H54 (cell line): ENCODE data around the gene JMJD6.
A peak's percentile ranks its signal among the peaks of the same experiment; 100 is the strongest.

Experiments
- DNase-seq: peaks from one replicate; pipeline ENCODE4 v3.0.0; 2011; ENCODE audit warnings: low spot score, mixed read lengths; ENCODE audit not compliant: insufficient read length
- FAIRE-seq: peaks from 3 replicates; lab custom pipeline; 2011; peaks lifted over from hg19 to GRCh38; lab: Jason Lieb, UNC
- POLR2A ChIP-seq: IDR thresholded peaks from 2 replicates; pipeline ENCODE4 v1.6.1; 2011; ENCODE audit warnings: low read depth, mild to moderate bottlenecking, low read length

Gene JMJD6

DNA sequence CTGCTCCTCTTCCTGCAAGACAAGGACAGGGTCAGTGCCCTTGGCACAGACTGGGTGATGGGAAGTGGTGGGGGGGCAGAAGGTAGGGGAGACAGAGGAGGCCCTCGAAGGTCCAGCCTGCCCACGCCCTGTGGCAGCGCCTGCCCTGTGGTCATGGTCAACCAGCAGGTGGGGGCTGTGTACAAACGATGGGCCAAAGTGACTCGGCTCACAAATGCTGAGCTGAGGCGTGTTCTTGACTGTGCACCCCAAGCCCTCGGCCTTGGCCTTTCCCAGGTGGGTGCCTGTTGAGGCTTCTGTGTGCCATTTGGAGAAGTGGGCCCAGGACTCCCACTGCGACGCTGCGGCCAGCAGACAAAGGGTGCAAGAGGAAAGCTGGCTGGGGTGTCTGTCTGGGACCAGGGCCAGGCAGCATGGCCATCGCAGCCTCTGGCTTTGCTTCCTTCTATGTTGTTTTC is 38.2 kb downstream of the JMJD6 start:
- peak; percentile 42 for DNase-seq
- FAIRE-seq: no peak

DNA sequence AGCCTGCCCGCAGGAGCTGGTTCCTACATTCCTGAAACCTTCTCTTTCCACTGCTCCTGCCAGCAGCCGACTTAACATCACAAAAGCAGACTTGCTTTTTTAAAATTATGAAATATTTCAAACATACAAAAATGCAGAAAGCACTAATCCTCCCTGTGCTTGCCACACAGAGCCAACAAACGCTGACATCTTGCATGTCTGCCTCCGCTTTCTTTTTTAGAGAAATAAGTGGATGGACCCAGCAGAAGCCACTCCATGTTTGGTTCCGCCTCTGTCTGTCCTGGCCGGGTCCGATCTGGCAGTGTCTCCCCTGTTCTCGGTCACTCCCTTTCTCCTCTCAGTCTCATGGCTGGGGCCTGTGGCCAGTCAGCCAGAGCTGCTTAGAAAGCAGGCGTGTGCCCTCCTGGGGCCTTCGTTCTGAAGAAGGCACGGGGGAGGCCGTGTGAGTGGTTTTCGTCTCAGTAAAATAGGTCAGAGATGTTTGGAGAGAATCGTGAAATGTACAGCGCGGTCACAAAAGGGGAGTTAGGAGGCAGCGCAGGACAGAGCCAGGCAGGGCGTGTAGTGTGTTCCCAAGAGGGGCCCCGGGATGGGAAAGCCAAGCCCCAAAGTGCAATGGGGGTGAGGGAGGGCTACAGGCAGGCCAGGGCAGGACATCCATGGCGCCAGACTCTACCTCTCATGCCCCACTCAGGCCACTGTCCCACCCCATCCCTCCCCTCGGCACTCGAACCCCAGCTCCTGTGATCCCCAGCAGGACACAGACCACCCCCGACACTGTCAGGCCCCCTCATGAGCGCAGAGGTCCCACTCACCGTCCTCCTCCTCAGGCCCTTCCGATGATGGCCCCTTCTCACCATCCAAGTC is 38.9 kb downstream of the JMJD6 start:
- DNase-seq: no peak
- TF ChIP-seq POLR2A: no peak
- no peak for FAIRE-seq

More for the DNA sequence above, 38.2 kb downstream of the JMJD6 start:
- TF ChIP-seq POLR2A: no peak

DNA sequence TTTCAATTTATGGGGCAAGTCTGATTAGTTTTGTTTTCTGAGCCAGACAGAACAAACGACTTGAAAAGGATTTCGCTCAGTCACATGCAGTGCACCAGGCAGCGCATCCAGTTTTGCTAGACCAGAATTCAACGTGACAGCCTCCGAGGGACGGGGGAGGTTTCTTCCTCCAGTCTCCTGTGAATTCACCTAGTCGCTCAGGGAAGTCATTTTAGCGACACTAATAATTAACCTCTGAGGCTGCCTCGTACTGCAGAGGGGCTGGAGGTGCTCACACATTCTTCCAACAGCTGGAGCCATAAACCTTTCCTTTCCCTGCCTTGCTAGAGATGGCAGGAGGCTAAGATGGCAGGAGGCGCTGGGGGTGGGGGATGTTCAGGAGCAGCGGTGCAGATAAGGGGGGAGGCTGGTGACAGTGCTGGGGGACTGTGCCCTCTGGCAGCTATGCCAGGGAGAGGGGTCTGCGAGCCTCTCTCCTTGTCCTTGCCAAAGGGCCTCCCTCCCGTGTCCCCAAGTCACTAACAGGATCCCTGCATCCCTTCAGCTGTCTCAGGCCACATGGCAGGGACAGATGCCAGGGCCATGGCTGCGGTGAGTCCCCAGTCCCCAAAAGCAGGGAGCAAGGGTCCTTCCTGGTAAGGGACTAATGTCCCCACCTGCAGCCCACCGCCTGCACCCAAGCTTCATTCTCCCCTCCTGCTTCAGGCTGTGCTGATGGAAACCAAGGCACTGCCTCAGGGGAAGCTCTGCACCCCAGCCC is 39.7 kb downstream of the JMJD6 start:
- FAIRE-seq (no peak), DNase-seq (no peak)
- no peak for TF ChIP-seq POLR2A

DNA sequence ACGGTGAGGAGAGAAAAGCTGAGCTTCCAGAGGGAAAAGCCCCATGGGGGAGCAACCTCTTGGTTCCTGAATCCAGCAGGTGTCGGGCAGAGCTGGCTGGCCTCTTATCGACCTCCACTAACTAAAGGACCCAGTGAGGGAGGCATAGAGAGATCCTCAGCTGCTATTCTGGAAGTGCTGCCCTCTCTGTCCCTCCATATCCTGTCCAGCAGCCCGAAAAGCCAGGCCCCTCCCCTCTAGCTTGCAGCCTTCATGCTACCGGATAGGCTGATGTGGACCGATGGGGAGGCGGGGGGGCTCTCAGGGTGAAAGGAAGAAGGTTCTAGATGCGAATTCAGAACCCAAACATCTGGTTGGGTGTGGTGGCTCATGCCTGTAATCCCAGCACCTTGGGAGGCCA is 40.6 kb downstream of the JMJD6 start:
- FAIRE-seq (no peak), DNase-seq (no peak)
- no peak for TF ChIP-seq POLR2A

DNA sequence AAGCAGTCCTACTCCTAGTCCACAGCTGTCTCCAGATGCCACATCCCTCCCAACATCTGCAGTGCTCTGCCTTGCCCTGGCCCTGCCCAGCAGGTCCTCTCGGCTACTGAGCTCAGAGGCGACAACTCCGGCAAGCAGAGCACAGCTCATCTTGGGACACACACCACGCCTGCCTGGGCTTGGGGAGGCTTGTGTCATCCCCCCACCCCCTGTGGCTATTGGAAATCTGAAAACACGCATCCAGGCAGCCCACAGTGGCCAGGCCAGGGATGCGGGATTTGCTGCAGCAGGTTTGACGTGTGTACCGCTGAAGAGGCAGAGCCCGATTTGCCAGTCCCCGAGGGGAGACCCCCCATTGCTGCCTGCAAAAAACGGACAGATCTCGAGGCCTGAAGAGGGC is 41.0 kb downstream of the JMJD6 start:
- DNase-seq (no peak), FAIRE-seq (no peak)
- TF ChIP-seq POLR2A: no peak

DNA sequence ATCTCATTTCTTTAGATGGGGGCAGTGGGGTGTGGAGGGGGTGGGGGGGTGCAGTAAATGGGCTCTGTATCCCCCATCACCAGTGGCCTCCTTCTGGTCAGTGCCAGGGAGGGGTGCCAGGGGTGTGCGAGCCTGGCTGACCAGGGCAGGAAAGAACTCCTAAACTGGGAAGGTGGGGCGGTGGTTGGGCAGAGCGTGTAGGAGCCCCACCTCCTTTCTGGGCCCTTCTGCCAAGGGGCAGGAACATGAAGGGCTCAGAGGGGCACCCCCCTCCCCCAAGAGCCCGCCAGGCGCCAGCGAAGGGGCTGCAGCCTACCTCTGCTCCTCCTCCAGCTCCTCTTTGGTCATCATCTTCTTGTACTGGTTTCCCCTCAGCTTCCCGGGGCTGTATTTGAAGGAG is 41.6 kb downstream of the JMJD6 start:
- FAIRE-seq (no peak), DNase-seq (no peak)
- no peak for TF ChIP-seq POLR2A

DNA sequence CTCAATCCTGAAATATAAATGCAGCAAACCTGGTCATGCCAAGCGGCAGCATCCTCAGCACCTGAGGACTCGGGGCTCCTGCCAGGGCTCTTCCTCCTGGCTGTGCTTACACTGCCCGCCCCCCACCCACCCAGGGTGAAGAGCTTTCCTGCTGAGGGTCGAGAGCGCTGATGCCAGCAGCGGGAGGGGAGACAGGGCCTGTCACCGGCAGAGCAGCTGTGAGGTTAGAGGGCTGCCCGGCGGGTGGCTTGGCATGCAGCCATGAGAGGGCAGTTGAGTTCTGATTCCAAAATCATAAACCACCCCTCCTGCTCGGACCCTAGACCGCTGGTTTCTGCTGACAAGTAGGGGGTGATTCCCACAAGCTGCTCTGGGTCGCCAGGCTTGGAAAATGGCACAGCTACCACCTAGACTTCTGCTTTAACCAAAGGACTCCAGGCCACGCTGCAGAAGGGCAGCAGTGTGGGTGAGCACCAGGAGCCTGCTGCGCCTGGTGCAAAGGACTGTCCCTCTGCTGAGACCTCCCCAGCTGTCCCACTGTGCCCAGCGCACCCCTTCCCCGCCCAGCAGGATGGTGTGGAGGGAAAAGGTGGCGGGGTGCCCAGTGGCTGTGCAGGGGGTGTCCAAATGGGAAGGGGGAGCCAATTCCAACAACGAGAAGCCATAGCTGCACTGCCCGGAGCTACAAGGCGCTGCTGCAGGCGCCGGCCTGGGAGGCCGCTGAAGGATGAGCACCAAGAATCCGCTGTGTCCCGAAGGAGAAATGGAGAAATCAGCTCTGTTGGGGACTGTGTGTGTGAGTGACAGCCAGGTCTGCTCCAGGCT is 42.3 kb downstream of the JMJD6 start:
- FAIRE-seq: no peak
- no peak for DNase-seq
- no peak for TF ChIP-seq POLR2A

DNA sequence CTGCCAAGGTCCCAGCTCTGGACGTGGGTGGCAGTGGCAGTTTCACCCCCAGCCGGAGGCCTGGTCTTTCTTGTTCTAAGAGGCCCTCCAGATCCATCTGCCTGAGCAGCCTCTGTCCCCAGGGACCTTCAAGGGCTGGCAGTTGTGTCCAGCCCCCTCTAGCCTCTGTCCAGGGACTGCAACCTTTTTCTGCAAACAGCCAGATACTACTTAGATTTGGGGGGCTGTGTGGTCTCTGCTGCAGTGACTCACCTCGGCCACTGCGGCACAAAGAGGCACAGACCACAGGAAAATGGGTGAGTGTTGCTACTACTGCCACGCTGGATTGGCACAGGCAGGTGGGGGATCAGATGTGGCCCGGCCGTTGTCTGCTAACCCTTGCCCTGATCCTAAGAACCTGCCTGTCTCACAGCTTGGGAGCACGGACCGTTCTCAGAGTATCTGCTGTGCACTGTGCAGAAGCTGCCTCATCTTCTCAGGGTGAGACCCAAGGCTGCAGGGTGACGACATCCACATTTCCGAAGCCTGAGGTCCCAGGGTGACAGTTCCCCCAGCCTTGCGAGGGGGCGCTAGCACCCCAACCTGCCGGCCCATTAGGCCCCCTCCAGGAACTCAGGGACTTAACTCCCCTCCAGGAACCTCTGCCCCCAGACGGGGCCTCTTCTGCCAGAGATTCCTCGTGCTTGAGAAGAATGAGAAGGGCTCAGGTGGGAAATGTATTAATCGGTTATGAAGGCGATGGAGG is 43.2 kb downstream of the JMJD6 start:
- no peak for DNase-seq
- no peak for TF ChIP-seq POLR2A
- FAIRE-seq: no peak

DNA sequence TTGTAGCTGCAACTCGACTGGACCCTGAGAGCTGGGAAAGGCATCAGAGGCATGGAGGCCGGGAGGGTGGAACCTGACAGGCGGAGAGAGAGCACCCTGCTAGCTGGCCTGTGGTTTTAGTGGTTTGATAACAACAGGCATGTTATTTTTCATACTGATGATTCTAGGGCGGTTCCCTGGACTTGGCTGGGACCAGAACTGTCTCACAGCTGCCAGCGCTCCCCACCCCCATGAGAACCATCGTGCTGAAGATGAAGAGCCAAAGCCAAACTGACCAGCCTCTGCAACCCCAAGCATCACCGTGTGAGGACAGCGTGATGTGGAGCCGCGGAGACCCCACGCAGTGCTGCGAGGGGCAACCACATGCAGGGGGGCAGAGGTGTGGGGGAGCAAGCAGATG is 44.1 kb downstream of the JMJD6 start:
- DNase-seq: no peak
- no peak for FAIRE-seq
- no peak for TF ChIP-seq POLR2A

DNA sequence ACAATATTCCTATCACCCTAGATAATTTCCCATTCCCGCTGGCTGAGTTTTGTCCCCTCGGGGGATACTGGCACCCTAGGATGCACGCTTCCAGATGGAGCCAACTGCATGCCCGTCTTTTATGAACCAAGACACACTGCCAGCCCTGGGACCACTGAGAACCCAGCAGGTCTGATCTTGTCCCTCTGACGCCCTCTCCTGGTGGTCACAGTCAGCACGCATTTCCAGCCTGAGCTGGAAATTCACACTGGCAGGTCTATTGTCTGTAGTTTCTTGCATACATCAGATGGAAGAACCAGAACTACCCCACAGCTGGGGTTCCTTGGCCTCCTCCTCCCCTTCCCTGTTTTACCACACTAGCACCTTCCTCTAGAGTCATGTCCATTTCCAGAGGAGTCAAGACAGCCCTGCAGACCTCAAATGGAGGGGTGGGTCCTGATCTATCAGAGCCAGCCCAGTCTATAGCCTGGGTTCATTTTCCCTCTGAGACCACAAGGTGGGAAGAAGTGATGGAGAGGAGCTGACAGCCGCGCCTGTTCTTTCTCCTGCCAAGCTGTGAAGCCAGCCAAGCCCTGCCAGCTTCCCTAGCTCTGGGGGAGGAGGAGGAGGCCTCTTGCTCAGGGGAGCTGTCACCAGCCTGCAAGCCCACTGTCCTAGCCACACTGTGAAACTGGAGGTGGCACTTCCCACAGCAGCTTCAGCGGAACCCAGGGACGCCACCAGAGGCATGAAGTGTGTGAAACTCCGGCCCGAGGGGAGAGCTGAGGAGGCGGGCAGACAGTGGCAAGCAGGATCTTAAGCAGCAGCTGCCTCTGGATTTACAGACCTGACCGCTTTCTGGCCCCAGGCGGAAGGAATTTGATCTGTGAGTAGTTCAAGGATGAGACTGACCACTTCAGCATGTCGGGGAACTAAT is 44.9 kb downstream of the JMJD6 start:
- peak; percentile 58 for DNase-seq
- no peak for TF ChIP-seq POLR2A
- FAIRE-seq: no peak

DNA sequence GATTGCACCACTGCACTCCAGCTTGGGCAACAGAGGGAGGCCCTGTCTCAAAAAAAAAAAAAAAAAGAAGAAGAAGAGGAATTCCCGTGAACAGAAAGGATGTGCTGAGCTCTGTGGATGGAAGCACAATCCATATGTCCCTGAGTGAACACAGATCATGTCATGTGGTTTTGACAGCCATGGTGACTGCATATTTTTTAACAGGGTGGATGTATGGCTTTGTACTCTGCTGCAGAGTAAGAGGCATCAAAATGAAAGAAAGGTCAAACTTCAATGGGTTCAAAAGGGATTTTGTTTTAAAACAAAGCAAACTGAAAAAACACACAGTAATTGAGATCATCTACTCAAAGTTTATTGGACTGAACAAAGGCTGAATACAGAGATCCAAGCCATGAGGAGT is 47.2 kb downstream of the JMJD6 start:
- TF ChIP-seq POLR2A: no peak
- DNase-seq (no peak), FAIRE-seq (no peak)

DNA sequence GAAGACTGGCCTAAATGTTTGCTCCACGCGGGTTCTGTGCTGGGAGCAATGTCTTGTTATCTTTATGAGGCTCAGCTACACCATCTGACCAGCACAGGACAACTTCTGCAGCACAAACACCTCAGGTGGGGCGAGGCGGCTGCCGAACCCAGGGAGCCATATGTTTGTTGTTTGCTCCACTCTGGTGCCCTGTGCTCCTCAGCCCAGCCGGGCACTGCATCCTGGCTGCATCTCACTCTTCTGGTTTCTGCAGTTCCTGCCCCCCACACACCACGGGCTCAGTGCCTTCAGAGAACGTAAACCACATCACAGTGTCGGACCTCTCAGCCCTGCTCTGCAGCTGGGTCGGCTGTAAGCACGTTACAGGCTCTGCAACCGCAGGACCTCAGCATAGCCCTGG is 48.1 kb downstream of the JMJD6 start:
- FAIRE-seq: no peak
- TF ChIP-seq POLR2A: no peak
- DNase-seq: no peak

DNA sequence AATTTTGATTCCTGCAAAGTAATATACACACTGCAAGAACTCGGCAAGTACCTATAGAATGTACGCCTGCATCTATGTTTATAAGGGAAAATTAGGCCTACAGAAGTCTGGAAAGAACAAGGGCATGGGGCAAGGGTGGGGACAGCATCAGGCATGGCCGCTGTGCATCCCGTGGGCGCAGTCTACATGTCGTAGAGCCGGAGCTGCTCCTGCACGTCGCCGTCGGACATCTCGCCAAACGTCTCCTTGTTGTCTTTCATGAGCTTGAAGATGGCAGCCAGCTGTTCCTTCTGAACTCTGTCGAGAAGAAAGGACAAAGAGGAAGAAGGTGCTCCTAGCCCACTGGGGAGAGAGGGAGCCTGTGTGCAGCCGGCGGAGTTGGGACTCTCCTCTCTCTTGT is 49.0 kb downstream of the JMJD6 start:
- TF ChIP-seq POLR2A: no peak
- no peak for DNase-seq
- no peak for FAIRE-seq
